Hindlimb muscle (tissue), 1 donor: Measurements from ENCODE around the gene GRID1. TPM values are rescaled to one million over a fixed set of nuclear protein-coding genes. Genes with fewer than 3 reads are reported as not detected.

Experiments used
- DNase-seq: peaks from one replicate; pipeline ENCODE4 v3.0.0-alpha.2; 2013
- polyA plus RNA-seq: library from polyadenylated mRNA; unstranded; fragments of 120-200 nt; gene quantifications from one replicate; pipeline ENCODE4 v1.2.1, GENCODE V29; 2013; ENCODE audit not compliant: insufficient read length

GRID1 gene
- polyA plus RNA-seq, 1 donor = 3.0 TPM

DNA sequence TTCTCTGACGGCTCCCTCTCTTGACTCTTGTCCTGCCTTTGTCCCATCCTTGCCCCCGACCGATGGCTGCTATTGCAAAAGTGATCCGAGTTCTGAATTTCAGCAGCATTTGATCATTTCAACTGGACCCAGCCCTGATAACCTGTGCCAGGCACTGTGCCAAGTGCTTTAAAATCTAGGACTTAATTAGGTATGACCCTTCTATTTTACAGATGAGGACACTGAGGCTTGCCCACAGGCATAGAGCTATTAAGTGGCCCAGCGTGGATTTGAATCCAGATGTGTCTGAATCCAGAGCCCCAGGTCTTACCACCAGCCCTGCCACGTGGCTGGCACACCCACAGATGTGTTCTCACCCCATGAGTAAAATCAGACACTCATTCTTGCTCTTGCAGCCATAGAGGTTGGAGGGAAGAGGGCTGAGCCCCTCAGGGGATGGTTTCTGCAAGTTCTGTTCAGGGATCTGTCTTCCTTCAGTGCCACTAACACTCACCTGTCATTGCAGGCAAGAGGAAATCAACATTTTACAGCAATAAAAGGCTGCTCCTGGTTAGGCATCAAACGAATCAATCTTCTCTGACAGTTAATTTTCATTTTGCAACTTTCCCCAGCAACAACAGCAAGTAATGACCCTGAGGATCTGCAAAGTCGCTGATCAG is 101.2 kb downstream of the GRID1 start:
- no peak for DNase-seq

DNA sequence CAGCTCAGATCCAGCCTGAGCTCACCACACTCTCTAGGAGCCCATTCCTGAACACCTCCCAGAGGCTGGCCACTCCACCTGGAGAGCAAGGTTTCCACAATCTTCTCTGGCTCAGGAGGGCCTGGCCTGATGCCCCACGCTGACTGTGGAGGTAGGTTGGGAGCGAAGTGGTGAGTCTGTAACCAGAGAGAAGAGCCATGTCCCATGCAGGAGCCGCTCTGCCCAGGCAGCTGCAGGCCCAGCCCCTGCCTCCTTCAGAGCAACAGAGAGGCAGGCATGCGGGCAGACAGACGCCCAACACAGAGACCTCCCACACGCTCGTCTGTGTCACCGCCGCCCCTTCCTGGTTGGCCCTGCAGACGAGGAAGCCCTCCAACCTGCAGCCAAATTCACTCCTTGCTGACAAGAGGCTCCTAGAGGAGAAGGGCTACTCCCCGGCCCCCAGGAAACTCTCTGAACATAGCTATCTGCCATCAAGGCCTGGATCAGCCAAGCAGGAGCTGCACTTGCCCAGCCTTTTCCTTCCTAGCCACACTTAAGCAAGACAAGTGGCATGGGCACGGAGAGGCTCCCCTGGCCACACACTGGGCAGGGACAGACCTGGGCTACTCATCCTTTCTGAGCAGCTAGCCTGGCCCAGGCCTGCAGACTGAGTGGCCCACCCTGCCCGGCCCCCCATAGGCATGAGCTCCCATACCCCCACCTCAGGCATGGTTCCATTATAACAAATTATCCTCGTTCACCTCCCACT is 101.9 kb downstream of the GRID1 start:
- DNase-seq = no peak

DNA sequence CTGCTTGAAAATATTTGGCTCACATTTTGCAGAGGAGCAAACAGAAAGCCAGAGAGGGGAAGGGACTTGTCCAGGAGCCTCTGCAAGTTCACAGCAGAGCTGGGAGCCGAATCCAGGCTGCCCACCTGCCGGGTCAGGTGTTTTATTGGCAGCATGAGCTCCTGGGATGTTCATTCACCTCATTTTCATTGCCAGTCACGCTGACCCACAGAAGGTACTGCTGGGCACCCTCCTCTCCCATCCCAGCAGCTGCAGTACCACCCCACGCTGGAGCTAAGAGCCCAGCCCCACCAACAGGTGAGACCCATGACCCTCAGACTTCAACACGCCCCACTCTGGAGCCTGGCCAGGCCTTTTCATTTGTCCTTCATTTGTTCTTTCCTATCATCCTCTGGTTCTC is 102.7 kb downstream of the GRID1 start:
- no peak for DNase-seq

DNA sequence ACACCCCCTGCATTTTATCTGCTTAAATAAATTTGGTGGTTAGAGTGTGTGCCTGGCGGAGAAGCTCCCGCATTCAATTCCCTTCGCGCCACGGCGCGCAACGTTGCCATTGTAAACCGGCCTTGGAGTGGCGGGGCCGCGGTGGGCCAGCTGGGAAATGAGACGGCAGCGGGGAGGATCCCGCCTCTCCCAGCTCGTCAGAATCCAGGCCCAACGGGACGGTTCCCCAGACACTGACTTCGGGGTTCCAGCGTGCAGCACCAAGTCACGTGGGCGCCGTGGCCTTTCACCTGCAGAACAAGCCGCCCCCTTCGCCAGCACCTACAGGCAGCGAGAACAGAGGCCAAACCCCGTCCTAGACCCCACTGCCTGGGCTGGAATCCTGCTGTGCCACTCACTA is 103.4 kb downstream of the GRID1 start:
- no peak for DNase-seq

DNA sequence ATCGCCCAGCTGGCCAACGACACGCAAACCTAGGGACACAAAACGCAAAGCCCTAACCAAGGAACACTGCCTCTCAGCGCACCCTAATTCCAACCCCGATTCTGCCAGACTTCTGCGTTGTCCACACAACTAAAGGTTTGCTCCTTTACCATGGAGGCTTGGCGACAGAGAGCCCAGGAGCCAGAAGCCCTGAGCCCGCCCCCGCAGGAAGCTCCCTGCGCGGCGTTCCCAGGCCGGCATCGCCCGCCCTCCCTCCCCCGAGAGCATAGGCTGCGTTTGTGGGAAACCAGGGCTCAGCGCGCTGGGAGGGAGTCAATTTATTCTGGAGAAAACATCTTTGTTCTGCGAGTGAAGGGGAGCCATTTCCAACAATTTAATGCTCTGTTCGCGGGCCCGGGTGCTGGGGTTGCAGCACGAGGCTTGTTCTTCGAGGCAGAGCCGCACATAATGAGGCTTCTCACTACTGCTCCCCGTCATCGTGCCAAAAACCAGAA is 103.9 kb downstream of the GRID1 start:
- no peak for DNase-seq

DNA sequence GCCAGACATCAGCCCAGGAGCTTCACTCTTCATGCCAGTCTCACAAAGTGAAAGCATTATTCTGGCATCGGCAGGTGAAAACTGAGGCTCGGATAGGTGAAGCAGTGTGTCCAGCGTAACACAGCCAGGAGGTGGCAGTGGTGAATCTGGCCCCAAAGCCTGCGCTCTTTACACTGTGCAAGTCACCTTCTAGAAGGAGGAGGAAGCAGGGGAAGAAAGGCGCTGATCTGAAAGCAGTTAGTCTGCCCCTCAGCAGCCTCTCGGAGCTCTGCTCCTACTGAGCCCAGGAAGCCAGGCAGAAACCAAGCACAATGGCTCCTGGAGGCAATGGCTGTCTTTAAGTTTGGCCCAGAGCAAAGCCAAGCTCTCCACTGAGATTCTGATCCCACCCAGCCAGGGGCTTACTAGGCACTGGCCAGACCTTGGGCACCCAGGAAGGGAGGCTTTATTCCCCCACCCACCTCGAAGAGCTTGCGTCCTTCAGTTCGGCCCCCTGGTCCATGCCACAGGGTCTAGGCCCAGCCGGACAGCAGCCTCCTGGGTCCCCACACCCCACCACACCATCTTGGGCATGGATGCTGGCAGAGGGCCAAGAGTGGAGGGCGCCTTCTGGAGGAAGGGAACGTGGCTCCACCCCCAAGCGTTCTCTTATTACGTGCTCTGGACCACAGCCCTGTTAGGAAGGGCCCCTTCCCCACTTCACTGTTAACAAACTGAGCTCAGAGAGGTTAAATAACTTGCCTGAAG is 104.5 kb downstream of the GRID1 start:
- no peak for DNase-seq

DNA sequence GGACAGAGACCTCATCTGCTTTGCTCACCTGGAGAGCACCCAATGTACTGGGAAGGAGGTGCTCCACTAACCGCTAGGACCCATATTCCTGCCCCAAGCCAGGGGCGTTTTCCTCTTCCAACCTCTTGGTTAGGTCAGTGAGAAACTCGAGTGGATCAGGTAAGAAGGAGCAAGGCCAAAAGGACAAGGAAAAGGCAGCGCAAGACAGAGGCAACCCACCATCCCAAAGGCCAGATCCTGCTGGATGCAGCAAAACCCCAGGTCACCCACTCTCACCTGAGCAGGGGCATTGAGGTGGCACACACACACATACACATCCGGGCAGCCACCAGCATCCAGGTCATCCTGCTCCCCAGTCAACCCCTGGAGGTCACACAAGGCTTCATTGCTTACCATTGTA is 105.1 kb downstream of the GRID1 start:
- no peak for DNase-seq

DNA sequence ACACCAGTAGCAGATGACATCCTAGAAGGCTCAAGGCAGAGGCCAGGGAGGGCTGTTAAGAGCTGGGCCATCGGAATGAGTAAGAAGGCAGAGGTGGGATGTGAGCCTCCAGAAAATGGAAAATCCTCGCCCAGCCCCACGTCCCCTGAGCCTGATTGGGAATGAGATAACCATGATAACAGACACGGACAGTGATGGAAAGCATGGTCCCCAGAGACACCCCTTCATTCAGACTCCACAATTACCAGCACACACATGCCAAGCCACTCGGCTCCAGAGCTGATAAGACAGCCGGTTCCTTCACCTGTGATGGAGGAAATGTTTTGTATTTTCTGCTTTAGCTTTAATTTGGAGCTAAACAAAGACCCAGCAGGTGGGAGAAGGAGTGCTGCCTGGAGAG is 106.0 kb downstream of the GRID1 start:
- DNase-seq = no peak

DNA sequence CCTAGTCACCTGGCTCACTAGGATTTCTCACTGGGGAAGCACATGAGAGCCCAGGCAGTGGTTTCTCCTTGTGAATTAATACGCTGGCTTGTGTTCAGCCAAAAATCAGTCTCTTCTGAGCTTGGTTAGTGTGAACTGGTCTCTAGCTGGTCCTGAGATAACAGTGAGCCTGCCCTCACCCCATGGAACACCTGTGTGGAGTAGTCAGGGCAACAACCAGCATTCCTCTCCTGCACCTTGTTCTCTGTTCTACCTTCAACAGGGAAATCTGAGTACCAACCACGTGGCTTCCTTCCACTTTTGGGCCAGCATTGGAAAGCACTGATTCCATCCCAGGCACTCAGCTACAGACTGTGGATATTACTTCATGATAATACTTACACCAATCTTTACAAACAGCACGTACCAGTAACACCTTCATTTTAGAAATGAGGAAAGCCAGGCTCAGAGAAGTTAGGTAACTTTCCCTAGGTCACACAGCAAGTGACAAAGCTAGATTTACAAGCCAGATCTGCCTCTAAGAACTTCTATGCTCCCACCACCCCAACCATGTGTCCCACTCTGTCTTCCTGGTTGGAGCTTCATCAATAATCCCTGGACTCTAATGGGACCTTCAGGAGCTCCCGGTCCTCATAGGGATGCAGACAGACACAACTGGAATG is 106.6 kb downstream of the GRID1 start:
- DNase-seq = no peak

DNA sequence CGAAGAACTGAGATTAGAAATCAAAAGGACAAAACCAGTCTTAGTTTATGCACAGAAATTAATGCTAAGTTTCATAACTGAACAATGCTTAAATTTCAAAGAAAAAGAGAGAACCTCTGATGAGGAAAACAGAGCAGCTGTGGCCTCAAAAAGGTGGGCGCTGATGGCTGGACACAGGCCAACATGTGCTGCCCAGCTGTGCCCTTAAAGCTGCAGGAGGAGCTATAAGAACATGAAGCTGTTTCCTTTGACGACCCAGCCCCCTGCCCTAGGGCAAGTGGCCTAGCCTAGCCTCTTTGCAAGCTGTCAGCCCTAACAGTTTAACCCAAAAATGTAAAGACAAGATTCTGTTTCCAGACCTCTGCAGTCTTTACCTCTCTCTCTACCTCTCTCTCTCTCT is 107.7 kb downstream of the GRID1 start:
- no peak for DNase-seq

DNA sequence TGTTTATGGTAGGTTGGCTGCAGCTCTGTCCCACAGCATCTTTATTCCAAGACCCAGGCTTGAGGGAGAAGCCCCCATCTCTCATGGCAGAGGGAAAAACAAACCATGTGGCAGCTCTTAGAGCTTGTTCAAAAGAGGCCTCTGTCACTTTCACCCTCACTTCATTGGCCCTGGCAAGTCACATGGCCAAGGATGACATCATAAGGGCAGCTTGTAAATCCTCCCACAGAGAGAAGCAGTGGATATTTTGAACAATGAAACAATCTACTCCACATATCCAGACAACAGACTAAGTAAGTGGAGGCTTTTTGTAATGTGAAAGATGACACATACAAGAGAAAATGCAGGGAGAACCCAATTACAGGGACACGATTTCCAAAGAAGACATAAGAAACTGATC is 108.1 kb downstream of the GRID1 start:
- DNase-seq = no peak

DNA sequence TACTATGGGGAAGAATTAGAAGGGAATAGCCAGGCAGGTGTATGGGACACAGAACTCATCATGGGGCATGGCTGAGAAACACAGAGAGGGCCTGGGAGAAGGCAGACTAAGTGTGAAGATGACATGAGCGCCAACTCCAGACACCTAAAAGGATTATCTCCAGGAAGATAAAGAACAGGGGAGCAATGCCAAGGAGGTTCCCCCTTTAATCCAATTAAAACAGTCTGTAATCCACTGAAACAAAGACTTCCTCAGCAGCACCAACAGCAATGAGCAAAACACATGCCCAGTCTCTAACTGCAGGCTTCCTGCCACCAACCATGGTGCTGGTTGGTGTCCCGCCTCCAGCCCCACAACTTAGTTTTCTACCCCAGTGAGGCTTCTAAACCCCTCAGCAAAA is 108.9 kb downstream of the GRID1 start:
- DNase-seq = no peak

DNA sequence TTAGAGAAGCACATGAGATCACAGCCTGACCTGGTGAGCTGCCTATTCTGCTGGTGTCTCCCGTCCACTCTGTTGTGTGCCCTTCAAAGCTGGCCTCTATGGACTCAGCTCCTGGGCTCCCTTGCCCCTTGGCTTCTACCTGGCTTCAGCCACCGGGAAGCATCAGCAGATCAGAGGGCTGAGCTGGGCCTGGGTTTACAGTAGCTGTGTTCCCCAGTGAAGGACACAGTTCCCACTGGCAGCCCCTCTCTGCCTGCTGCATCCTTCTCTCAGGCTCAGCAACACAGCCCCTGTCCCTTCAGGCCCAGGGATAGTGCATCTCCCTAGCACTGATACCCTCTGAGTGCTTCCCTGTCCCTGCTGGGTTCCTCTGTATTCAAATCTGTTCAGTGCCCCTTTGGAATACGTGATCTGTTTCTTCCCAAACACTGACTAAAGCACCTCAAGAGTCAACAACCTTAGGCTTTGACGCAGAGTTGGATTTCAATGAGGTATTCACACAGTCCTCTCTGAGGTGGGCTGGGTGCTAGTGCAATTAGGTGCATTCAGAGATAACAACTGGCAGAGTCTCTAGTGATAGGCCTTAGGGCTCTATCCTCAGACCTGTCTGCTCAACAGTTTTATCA is 109.8 kb downstream of the GRID1 start:
- DNase-seq = no peak

DNA sequence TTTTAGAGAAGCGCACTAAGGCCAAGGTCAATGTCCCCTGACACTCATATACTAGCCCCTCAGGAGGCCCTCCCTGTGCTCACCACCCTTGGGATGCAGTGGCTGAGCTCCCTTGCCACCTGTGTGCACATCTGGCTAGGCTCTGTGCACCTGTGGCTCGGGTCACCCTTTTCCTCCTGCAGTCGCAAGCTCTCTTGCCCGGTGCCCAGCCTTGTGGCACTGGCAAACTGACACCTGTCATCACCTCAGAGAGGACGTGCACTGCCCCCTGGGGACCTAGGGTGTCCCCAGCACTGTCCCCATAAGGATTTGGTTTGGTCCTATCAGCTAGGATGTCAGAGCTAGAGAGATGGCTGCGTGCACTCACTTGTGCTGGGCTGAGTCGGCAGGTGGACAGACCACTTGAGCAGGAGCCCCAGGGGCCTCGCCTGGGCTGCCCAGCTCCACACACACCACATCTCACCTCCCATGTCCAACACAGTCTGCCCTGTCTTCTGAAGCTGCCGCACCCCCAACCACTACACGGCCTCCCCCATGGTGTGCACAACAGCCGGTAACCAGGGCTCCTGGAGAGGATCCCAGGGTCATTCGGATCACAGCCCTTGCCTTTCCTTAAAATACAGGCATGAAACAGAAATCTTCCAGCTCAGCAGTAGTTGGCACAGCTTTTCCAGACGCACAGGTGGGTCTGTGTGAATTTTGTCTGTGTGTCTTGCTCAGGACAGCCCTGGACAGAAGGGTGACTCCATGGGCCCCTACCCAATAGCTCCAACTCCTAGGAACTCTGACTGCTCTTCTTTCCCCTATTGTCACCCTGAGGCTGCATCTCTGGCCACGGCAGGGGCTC is 111.0 kb downstream of the GRID1 start:
- DNase-seq = no peak

DNA sequence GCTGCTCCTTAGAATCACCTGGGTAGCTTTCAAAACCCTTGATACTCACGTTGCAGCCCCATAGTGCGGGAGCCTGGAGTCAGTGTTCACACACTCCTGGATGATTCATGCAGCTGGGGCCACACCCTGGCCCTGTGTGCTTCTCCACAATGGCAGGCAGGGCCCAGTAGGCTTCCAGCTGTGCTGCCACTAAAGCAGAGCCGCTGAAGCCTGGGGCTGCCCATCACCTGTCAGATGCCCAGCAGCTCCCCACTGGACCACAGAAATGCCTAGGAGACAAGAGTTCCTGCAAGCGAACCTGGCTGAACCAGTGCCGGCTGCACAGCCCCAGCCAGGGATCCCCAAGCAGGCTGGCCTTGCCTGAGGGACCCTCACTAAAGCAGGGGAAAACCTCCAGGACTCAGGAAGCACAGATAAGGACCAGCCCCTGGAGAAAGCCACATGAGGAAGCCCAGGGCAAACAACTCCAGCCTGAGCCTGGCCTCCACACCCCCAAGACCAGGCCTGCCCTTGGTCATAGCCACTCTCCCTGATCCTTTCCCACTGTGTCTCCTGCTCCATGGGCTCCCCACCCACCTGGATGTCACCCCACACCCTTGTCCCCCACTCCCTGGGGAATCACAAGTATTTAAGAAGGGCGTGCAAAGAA is 111.9 kb downstream of the GRID1 start:
- no peak for DNase-seq

DNA sequence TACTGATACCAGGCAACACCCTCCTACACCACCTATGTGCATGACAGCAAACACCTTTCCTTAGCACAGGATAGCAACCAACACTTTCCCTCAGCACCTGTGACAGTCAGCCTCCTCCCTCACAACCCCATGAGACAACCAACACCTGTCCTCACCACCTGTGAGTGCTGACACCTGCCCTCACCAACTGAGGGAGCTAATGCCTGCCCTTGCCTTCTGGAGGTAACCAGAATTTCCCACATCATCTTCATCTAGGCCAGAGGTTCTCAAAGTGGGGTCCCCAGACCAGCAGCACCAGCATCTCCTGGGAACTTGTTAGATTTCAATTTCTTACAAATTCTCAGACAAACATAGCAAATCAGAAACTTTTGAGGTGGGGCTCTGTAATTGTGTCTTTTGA is 112.5 kb downstream of the GRID1 start:
- no peak for DNase-seq

DNA sequence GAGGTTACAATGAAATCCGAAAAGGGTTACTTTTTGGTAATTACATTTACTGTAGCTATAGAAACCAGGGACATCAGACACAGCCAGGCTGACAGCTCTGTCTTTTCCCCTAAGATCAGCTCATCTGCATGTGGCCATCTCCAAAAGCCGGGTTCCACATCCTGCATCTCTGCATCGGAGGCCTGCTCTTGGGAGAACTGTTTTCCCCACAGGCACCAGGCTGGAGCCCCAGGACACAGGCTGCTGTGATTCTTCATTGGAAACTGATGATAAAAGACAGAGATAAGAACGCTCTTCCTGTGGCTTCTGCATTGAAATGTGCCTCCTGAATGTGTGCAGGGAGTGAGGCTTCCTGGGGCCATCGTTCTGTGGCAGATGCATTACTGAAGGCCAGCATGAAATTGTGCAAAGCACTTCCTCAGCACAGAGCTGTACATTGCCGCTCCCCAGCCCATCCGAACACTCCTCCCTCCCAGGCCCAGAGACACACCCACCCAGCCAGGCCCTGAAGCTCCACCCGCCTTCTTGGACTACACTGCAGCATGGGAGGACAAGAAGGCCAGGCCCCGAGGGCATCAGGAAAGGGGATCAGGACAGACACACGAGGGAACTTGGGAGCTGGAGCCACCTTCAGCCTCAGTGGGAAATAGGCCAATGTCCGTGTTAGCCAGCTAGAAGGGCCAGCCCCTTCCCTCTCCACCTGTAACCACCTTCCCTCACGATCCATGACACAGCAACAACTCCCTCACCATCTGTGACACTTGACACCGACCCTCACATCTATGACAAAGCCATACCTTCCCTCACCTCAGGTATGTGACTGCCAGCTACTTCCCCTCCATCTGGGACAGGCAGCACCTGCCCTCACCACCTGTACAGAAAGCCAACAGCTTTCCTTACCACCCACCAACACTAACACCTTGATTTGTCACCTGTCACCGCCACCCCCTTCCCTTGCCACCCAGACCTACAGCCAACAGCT is 113.2 kb downstream of the GRID1 start:
- DNase-seq = no peak

DNA sequence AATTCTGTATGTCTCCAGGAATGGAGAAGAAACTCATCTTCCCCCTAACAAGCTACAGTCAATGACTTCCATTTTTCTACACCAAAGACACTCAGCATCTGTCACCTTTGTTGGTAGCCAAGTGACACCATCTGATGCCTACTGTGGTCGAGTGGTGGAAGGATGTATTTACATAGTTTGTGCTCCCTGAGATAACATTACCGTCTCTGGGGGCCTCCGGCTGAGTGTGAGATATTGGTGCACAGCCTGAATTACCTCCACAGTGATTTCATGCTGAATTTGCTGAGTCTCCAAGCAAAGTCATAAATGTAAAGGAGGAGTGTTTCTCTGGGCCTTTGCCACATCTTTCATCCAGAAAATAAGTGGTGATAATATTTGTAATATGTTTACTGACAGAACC is 114.0 kb downstream of the GRID1 start:
- DNase-seq = no peak

DNA sequence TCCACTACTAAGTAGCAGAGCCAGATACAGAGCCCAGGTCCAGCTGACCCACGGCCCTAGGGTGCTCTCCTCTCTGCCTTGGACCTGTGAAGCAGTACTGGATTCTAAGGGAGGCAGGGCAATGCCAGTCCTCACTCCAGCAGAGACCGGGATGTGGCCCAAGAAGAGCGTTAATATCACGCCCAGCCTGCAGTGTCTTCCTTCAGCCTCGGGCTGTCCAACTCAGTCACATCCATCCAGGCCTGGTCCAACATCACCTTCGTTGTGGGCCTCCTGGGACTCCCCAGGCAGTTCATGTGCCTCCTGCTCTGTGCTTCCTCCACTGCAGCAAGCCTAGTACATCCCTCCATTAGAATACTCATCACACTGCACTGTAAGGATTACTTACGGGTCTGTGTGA is 114.5 kb downstream of the GRID1 start:
- DNase-seq = no peak

DNA sequence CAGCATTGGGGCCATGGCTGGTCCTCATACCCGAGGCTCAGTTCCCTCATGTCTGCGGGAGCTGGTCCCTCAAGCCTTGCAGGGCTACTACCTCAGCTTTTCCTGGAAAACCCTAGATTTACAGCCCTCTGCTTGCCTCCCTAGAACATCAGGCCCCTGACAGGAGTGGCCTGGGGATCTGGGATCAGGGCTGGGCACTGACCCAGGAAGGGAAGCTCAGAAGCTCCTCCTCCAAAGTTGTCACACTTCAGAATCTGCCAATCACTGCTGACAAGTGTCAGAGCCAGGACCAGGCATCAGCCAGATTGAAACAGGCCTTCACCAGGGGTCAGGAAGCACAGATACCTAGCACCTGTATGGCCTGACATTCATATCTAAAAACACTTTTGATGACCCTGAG is 115.2 kb downstream of the GRID1 start:
- DNase-seq = no peak
